Pons (tissue), 1 donor: Measurements from ENCODE around the gene PGBD5.
A peak's percentile ranks its signal among the peaks of the same experiment; 100 is the strongest.

ENCODE experiments used
- DNase-seq: peaks from one replicate; pipeline ENCODE4 v3.0.0-alpha.2; 2016; ENCODE audit warnings: low spot score

Gene PGBD5

DNA sequence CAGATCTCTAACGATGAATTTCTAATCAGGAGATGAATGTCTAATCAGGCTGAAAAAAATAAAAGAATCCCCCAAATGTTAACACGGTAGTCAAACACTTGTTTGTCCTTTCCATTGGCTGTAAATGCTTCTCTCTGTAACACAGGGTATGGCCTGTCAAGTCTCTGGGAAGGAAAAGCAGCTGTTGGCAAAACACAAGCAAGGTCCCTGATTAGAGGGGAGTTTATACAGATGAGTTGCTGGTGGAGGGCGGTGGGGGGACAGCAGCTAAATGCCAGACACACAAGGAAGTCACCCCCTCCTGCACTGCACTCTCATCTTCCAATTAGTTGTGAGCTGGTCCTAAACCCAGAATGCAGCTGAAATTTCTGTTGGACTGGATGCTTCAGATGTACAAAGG, 51.0 kb downstream of the PGBD5 start:
- peak; percentile 61 for DNase-seq

DNA sequence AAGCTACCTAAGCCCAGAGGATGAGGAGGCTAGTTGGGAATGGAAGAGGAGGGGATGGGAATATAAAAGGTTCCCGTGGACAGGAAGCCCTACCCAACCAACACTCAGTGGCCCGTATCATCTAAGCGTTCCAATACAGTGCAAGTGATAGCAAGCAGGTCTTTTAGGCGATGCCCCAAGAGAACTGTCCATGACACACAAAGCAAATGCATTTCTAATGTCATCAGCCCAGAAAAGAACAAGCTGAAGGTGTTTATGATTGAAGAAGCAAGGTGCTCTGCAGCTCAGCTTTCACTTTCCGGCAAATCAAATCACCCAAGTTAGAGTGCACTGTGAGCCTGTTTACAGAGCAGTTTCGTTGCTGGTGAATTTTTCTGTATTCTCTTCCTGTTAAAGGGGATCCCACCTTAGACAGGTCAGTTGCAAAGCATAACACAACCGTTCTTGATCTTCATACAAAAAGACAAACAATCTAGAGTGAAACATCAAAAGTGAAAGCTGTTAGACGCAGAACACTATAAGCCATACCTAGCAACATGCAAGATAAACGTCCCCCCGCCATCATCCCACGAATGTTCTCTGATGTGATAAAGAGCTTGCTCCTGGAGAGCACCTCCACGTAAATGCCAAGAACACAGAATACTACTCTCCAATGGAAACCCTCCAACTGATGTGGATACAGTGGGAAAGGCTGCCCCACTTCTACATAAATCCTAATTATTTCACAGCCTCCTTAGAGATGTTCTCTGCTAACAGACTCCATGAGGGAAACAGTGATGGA, 54.0 kb downstream of the PGBD5 start:
- DNase-seq = no peak

DNA sequence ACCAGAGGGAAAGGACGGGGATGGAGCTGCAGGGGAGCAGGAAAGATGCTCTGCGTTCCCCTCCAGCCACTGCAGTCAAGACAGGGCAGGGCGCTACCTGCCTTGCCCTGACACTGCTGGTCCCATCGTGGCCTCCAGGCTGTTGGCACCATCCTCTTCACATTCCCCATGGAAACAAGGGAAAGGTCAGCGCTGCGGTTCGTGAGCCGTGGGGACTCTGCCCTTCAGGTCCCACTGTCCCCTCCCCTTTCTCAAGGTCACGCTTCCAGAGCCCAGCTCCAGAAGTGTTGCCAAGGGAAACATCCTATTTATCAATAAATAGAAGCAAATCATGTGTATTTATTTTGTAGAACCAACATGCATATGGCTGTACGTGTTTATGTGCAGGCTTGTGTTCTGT, 56.0 kb downstream of the PGBD5 start:
- no peak for DNase-seq

DNA sequence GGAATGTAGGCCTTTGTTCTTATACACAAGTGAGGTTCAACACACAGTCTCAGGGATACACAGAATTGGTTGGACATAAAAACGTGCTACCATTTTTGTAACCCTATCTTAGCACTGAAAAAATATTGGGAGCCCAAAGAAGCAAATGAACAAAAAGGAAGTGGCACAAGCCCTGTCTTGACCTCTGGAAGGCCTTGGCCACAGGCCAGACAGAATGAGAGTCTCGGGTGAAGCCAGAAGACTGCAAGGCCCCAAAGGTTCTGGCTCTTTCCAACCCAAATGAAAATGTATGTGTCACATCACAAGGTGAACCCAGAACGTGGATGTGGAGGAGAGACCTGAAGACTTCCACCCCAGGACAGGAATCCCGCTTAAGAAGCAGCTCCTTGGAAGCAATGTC, 57.3 kb downstream of the PGBD5 start:
- no peak for DNase-seq

DNA sequence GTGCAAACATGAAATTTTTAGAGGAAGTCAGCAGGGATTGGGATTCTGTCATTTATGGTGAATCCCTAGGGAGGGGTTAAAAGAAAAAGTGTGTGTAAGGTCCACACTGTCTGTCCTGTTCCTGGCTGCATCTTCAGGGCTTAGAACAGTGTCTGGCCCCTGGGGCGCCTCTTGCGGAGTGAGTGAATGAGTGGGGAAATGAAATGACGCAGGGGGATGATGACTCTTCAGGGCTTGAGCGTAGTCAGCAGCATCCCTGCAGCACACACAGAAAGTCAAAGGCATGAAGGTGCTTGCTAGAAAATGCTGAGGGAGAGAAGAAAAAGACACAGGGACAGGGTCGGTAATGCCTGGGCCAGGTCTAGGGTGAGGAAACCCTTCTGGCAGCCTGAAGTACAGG, 57.8 kb downstream of the PGBD5 start:
- no peak for DNase-seq

DNA sequence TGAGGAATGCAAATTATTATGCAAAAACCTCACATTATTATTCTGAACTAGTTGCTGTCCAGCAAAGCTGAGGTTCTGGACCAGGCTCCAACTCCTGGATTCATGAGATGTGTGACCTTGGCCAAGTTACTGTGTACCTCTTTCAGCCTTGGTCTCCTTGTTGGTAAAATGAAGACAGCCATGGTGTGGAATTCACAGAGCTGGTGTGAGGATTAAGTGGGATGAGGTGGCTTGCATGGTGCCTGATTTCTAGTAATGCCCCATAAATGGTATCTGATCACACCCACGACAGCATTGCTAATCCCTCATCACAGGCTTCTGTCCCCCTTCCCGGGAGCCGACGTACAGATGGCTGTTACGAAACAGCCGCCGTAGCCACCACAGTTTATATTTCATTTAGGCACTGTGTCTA, 59.6 kb downstream of the PGBD5 start:
- no peak for DNase-seq

DNA sequence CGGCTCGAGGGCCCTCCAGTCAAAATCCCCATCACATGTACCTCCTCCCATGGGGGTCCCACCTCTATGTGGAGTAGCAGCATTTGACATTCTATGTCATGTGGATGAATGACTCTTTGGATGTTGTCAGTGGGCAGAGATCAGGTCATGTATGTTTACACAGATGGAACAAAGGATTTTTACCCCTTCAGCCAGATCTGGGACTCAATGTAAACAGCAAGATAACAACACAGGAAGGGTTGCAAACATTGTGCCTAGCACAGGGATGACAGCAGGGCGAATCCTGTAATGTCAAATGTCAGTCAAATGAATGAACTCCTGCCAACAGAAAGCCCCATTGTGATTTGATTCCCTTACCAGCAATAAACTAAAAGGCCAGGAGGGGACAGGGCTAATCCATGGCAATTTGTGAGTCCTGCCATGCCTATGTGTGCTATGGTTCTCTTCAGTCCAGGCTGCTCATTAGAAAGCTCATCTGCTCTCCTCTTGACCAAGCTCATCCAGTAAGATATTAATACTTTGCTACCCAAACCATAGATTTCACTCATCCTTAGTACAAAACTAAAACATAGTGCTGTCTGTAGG, 60.3 kb downstream of the PGBD5 start:
- DNase-seq = peak; percentile 83

DNA sequence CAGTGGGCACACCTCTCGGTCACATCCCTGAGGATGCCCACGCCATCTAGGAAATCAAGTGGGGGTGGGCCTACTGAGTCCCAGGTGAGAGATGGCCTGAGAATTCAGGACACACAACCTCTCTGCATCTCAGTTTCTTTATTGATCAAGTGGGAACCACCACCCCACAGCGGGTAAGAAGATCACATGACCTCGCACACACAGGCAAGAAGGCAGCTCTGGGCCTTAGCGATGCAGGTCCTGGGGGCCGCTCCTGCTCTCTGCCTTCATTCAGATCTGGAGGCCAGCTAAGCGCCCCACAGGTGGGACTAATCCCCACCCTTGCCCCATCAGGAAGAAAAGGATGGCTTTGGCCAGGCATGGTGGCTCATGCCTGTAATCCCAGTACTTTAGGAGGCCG, 63.2 kb downstream of the PGBD5 start:
- DNase-seq = no peak

DNA sequence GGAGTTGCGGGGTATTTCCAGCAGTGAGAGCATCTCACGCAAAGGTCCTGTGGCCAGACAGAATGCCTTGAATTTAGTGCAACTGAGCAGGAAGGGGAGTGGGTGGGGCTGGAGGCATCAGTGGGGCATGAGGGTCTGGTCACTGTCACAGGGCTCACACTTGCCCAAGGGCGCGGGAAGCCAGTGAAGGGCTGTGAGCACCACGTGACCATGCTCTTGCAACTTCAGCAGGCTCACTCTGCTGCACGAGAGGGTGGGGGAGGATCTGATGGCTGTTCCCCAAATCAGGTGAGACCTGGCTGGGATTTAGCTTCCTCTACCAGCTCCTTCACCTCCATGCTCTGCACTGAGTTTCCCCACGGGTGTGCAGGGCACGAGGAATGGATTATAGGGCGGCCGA, 64.2 kb downstream of the PGBD5 start:
- no peak for DNase-seq

DNA sequence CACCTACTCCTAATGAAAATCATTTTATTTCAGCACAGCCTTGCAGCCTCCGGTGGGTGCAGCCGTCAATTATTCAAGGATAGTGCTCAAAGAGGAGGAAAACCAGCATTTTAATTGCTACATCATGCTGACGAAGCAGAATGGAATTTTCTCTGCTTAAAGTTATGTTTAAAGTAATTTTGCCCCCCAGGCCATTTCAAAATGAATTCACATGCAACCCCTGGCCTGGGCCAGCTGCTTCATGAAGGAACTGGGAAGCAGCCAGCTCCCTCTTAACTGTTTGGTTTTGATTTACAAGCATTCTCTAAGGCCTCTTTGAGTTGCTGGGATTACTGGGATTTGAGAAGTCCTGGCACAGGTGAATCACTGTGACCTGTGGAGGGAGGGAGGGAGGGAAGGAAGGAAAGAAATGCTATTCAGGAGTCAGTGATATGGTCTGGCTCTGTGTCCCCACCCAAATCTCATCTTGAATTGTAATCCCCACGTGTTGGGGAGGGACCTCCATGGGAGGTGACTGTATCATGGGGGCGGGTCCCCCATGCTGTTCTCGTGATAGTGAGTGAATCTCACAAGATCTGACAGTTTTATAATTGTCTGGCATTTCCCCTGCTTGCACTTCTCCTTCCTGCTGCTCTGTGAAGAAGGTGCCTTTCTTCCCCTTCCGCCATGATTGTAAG, 66.0 kb downstream of the PGBD5 start:
- no peak for DNase-seq

DNA sequence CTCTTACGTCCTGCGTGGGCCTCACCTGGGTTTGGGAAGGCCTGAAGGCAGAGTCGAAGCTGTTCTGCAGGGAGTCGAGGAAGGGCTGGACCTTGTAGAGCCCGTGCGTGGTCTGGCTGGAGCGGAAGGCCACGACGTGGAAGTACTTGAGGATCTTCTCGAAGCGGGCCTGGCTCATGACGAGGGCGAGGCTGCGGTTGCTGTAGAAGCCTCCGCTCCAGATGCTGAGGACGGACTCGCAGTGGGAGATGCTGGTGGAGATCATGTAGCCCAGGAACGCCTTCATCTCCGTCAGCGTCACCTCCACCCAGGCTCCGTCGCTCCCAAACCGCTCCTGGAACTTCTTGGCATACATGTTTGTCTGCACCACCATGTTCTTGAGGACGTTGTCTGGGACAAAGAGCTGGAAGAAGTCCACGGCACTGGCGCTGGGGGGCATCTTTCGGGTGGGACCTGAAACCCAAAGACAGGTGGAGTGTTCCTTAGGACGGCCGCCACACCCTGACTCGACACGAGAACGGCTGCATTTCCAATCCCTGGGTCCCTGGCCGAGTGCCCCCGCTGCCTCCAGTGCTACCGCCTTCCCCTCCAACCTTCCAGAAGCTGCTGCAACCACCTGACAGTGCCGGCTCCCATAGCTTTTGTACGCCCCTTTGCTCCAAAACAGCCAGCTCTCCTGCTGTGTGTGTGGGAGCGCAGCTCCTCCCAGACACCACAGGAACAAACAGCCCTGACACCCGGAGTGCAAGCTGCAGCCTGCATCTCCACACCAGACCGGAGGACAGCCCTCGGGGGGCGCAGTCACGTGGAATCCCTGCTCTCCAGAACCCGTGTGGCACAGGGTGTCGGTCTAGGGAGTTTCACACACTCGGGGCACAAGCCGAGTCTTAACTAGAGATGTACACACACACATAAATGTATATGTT, 69.0 kb downstream of the PGBD5 start:
- no peak for DNase-seq

DNA sequence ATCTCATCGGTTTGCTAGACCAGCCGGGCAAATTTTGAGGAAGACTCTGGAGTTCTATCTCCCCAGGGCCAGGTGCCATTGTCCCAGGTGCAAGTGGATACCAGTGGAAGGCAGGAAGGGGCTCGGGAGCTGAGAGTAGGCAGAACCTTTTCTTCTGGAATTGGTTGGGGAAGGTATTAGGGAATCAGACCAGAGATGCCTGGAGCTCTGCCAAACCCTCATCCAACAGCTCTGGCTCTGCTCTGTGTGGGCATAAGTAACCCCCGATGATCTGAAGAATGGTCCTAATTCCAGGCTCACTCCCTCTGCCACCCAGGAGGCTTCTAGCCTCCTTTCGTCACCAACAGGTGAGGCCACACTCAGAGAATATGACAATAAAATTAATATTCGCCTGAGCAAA, 69.9 kb downstream of the PGBD5 start:
- DNase-seq = no peak

DNA sequence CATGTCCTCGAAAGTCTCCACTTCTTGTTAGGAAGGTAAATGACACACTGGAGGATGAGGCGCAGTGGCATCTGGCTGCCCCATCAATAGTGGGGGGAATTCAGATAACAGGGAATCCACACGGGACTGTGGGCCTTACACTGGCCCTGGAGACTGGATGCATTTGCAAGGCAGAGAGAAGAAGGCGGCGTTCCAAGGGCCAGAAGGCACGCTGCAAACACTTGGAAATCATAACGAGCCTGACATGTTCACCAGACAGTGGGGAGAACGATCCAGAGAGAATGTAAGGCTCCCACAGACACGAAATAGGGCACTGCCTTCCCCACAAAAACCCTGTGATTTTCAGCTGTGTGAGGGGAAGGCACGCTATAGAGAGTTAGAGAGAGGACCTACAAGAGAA, 70.5 kb downstream of the PGBD5 start:
- DNase-seq = no peak

DNA sequence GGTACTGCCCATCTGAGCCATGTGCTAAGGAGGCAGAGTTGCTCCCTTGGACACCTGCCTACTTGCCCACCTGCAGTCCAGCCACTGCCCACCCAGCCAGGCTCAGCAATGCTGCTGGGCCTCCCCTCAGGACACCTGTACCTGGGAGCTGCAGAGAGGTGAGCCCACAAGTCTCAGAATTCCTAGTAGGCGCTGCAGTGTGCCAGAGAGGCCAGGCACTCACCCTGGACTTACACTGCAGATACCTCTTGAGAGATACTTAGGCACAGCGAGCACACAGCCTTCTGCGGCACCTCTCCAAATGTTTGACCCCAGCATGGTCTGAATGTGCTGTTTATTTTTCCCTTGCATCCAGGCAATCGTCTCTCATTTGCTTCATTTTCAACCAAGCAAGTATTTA, 71.0 kb downstream of the PGBD5 start:
- no peak for DNase-seq

DNA sequence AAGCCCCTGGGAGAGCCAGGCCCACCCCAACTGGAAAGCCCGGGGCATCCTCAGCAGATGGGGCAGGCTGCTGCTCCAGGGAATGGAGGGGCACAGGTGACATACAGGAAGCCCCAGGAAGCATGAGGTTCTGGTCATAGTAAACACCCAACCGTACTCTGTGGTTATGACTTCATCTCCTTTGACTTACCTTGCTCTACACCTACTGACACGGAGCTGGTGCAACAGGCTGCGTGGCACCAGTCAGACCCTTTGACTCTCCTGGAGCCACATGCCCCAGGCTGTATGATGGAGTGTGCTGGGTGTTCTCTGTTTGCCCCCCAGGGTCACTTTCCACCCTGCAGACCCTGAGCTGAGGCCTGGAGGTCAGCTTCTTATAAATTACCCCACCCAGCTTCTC, 72.1 kb downstream of the PGBD5 start:
- DNase-seq = no peak

DNA sequence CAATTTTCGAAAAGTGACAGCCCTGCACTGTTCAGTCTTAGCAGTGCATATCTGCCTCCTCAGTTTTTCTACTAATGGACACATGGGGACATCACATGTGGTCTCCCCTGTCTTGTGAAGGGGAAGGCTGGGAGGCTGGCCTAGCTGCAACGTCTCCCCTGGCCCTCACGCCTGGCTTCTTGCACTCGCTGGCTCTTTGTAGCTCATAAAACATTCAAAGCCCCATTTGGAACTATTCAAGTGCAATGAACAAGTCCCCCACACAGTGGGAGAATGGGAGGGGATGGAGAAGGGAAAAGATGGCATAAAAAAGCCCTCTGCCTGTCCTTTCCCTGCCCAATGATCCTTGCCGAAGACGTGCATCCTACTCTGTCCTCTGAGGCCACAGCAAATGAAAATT, 73.6 kb downstream of the PGBD5 start:
- no peak for DNase-seq

DNA sequence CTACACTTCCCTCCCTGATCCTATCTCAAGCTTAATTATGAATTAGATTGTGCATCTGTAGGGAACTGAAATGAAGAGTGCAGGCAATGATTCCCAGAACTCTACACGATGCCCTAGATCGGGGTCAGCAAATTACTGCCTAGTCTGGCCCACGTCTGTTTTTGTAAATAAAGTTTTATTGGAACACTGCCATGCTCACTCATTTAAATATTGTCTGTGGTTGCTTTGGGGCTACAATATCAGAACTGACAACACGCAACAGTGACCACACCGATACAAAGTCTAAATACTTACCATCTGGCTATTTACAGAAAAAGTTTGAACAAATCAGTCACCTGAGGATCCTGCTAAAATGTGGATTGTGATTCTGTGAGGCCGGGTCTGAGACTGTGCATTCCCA, 74.1 kb downstream of the PGBD5 start:
- no peak for DNase-seq

DNA sequence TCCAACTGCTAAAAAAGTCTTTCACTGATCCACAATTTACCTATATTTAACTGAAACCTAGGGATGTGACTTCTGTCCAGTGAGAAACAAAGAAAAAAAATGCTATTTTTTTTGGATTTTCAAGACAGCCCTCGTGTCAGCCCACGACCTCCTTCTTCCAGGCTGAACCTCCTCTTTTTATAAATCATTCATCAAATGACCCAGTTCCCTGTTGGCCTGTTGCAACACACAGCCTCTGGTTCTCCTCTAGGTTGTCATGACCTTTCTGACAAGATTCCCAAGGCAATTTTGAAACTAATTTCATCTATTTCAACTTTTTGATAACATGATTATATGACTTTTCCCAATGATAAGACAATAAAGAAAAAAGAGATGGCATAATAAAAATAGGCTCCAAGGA, 74.6 kb downstream of the PGBD5 start:
- DNase-seq = no peak

DNA sequence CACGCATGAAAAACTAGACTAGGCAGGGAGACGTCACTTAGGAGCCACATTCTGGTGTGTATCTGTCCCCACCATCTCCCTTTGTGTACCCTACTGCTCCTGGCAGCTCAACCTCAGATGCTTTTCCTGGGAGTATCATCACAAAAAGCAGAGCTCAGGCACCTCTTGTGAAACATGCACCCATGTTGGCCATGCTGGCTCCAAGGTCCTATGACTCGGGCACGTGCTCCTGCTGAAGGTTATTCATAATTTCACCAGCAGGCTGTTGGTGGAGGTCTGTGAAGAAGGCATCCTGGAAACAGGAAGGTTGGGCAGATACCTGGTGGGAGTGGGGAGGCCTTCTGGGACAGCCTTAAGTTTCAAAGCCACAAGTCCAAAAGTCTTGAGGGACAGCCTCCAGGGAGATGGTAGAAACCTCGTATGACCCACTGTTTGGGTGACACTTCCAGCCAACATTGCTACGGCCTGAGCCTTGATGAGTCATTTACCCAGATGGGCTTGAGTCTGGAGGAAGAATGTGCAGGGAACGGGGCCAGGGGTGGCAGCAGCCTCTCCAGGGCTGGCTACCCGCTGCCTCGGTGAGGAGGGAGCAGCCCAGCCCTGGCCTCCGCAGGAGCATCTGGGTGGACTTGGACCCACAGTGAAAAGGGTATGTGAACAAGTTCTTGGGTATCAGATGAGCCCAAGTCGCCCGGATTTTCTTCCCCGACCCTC, 75.8 kb downstream of the PGBD5 start:
- no peak for DNase-seq

DNA sequence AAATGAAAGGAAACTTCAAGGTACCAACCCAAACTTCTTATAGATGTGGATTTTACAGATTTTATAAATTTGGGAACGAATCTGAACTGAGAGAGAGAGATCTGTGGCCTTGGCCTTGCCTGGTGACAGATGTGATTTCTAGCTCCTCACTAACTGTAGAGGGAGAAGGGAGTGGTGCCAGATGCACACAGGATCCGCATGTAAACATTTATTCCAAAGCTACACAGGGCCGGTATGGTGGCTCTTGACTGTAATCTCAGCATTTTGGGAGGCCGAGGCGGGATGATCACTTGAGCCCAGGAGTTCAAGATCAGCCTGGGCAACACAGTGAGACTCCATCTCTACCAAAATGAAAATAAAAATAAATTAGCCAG, 77.1 kb downstream of the PGBD5 start:
- DNase-seq = no peak

DNA sequence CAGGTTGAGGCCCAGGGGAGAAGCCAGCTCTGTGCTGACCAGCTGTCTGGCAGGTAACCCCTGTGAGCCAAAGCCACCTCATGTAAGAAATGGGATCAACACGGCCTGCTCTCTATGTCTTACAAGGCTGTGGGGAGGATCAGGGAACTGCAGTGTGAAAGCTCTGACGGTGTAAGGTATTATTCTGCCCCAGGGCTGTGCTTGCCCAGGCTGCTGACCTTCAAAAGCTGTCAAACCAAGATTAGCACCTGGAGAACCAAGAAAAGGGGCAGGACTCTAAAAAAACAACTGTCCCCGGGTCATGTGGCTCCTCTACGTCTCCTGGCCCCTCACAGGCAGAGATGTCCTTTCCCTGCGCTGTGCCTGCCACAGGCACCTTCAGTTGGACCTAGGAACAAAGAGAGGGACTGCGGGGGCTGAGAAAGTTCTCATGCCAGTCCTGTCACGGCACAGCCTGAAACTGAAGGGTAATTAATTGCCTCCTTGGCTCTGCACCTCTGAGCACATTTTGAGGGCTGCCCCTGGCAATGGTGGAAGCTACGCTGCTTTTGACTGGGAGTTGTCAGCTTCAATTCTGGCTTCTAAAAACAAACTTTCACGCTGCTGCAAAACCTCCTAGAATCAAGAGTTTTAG, 77.6 kb downstream of the PGBD5 start:
- DNase-seq = no peak
